T-helper 17 cell (primary cell): Measurements from ENCODE around the gene HABP4. TPM values are rescaled to one million over a fixed set of nuclear protein-coding genes. Genes with fewer than 3 reads are reported as not detected.
A peak's percentile ranks its signal among the peaks of the same experiment; 100 is the strongest.

Experiments used
- ATAC-seq: fragments of 150-1000 bp; cut with Tn5 transposase; 2 replicates; pipeline ENCODE4 v1.10.0; 2021; ENCODE audit warnings: mild to moderate bottlenecking, moderate library complexity
- DNase-seq, 3 donors: peaks; one replicate each; pipeline versions ENCODE4 v3.0.0 to v3.0.0-alpha.2; 2020 to 2021
- H3K9me3 ChIP-seq: one replicate; pipeline ENCODE4 v1.7.0; 2013; ENCODE audit warnings: low read length, mild to moderate bottlenecking; ENCODE audit not compliant: control insufficient read depth, poor library complexity, severe bottlenecking
- H3K27ac Mint-ChIP-seq: one replicate; pipeline ENCODE4 v1.8.0; 2022; ENCODE audit warnings: mild to moderate bottlenecking, moderate library complexity, mixed read lengths
- H3K27me3 Mint-ChIP-seq: one replicate; pipeline ENCODE4 v1.8.0; 2022; ENCODE audit warnings: mixed read lengths
- H3K36me3 Mint-ChIP-seq: one replicate; pipeline ENCODE4 v1.8.0; 2022; ENCODE audit warnings: low read depth, mixed read lengths
- H3K4me1 Mint-ChIP-seq: one replicate; pipeline ENCODE4 v1.8.0; 2022; ENCODE audit warnings: mild to moderate bottlenecking, mixed read lengths
- H3K4me3 Mint-ChIP-seq: one replicate; pipeline ENCODE4 v1.8.0; 2022; ENCODE audit warnings: mild to moderate bottlenecking, moderate library complexity, mixed read lengths
- total RNA-seq, 4 donors: library from RNA in 2 of 4; stranded (reverse) in 2 of 4; gene quantifications; one replicate each; pipeline ENCODE4 v1.2.3 and lab custom pipeline; 2022 to 2026

Gene HABP4
- total RNA-seq, 2 donors from 2014 or later: 16.6 to 21.3 TPM

DNA sequence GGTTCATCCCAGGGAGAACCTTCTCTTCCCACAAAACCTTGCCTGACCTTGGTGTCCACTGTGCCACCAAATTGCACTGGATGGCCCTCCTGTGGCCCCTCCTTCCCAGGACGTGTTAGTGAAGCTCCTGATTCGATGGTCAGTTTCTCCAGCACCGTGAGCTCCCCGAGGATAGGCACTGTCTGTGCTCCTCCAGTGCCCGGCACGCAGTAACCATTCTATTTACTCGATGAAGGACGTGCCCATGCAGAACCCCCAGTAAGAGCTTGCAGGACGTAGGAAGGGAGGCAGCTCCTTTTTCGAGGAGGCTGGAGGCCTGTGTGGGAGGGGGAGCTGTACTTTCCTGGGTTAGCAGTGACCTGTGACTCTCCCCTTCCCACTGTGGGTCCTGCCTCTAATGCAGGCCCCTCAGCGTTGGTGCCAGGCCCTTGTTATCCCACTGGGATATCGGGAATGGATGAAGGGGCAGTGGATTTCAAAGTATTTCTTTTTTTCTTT, 39.6 kb downstream of the HABP4 start:
- H3K36me3 Mint-ChIP-seq: peaks cover 5% of the 10 kb centered on the region
- no peak for ATAC-seq
- DNase-seq: no peak
- H3K27me3 Mint-ChIP-seq: no peaks in the 10 kb centered on the region
- H3K4me1 Mint-ChIP-seq: peaks cover 8% of the 10 kb centered on the region
- H3K4me3 Mint-ChIP-seq: no peak overlapping the region
- no peaks in the 10 kb centered on the region for H3K9me3 ChIP-seq
- no peak overlapping the region for H3K27ac Mint-ChIP-seq

DNA sequence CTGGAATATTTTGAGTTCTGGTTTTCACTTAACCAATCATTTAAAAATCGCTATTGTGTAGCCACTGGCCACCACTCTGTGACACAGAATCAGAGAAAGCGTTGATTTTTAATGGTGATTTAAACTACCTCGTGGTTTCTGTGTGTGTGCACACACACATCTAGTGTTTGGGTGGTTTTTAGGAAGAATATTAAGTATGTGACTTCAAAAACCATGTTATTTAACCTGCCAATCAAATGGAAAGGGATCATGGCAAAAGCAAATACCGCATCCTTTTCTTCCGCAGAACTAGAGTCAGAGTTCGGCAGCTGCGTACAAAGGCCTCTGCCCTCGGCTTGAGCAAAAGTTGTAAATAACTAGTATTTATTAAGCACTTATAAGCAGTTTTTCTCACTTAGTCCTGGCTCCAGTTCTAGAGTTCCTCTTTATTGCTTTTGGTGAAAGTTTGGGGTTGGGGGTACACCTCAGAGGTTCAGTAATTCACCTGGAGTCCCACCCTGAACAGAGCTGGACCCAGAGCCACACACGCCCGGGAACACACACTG, 40.6 kb downstream of the HABP4 start:
- no peak for DNase-seq
- H3K9me3 ChIP-seq: no peaks in the 10 kb centered on the region
- H3K4me1 Mint-ChIP-seq: peaks cover 8% of the 10 kb centered on the region
- H3K27me3 Mint-ChIP-seq: no peaks in the 10 kb centered on the region
- H3K36me3 Mint-ChIP-seq: peaks cover 5% of the 10 kb centered on the region
- H3K27ac Mint-ChIP-seq: no peak overlapping the region
- no peak overlapping the region for H3K4me3 Mint-ChIP-seq
- ATAC-seq: no peak

DNA sequence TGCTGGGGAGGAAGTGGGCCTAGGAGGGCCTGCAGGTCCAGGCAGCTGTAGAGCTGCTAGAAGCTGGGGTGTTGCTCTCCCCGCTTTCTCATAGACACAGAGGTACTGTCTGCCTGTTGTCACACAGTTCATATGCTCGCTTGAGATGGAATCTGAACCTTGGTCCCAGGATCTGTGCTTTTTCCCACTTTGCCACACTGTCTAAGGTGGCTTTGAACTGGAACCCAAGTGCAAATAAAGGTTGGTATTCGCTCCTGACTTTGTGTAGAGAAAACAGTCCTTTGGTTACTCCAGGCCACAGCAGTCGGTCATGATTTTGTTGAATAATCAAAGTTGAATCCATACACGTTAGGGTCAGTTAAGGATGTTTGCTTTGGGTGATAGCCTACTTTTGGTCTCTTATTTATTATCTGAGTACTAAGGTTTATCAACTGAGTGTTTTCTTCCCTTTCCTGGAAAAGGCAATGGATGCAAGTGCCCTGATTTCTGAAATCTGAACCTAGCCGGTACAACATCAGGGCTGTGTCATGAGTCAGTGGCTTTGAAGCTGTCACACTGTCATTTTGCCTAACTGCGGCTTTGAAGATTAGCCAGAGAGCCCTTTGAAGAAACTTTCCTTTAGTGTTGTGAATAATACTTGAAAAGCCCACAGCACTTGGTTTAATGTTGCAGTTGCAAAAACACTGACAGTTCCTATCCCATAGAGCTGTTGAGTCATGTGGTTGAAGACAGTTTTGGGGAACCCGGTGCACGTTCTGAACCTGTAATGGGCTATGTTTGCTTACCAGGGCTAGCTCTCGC, 41.3 kb downstream of the HABP4 start:
- H3K27ac Mint-ChIP-seq: peak overlapping the region; percentile 78
- peaks cover 3% of the 10 kb centered on the region for H3K36me3 Mint-ChIP-seq
- no peak for DNase-seq
- H3K4me1 Mint-ChIP-seq: peaks cover 8% of the 10 kb centered on the region
- no peaks in the 10 kb centered on the region for H3K27me3 Mint-ChIP-seq
- H3K9me3 ChIP-seq: no peaks in the 10 kb centered on the region
- no peak overlapping the region for H3K4me3 Mint-ChIP-seq
- peak; percentile 39 for ATAC-seq

GRCh38 chr9:96491880-96492525, 42.0 kb downstream of the HABP4 start:
- Mint-ChIP-seq H3K4me1 (peaks cover 8% of the 10 kb centered on the region), H3K36me3 (peaks cover 3% of the 10 kb centered on the region), H3K4me3 (no peak overlapping the region), H3K27me3 (no peaks in the 10 kb centered on the region), H3K27ac (peak overlapping the region; percentile 78)
- no peaks in the 10 kb centered on the region for H3K9me3 ChIP-seq
- DNase-seq: no peak
- ATAC-seq: no peak

DNA sequence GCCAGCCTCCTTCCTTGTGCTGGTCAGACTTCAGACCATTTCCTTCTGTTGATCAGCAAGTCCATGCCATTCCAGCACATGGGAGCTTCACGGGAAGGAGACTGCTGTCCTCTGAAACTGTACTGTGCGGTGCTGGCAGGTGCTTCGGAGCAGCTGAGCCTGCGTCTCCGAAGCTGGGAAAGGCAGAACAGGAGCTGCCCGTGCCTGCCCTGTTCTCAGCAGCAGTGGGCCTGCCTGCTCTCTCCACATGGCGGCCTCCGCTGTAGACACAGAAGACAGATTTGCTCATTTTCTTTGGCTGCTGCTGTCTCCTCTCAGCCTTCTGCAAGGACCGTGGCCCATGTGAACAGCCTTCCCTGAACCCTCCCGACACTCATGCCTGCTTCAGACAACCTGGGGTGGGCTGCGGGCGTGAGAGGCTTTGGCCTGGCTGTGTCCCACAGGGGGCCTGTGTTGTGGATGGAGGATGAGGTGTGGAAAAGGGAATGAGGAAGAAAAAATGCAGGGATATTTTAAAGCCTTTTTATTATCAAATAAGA, 43.1 kb downstream of the HABP4 start:
- DNase-seq (no peak), ATAC-seq (no peak)
- Mint-ChIP-seq H3K4me1 (peaks cover 8% of the 10 kb centered on the region), H3K36me3 (peaks cover 3% of the 10 kb centered on the region), H3K27me3 (no peaks in the 10 kb centered on the region), H3K27ac (peak overlapping the region; percentile 43), H3K4me3 (no peak overlapping the region)
- H3K9me3 ChIP-seq: no peaks in the 10 kb centered on the region

DNA sequence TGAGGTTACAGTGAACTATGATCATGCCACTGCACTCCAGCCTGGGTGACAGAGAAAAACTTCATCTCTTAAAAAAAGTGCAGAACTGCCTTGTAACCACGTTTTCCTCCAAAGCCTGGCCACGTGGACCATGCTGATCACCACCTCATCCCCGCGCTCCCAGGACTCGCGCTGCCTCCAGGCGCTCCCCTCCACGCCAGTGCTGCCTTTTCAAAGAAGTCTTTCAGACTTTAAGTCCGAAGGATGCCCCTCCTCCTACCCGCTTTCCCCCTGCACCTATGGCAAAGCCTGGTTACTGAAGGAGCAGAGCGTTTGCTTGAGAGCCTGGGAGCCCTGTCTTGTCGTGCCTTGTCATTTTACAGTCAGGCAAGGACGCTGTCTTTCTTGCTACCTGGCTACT, 43.8 kb downstream of the HABP4 start:
- ATAC-seq (no peak), DNase-seq (no peak)
- H3K4me1 Mint-ChIP-seq: peaks cover 8% of the 10 kb centered on the region
- no peaks in the 10 kb centered on the region for H3K9me3 ChIP-seq
- H3K27ac Mint-ChIP-seq: no peak overlapping the region
- no peaks in the 10 kb centered on the region for H3K27me3 Mint-ChIP-seq
- no peak overlapping the region for H3K4me3 Mint-ChIP-seq
- H3K36me3 Mint-ChIP-seq: peaks cover 3% of the 10 kb centered on the region

DNA sequence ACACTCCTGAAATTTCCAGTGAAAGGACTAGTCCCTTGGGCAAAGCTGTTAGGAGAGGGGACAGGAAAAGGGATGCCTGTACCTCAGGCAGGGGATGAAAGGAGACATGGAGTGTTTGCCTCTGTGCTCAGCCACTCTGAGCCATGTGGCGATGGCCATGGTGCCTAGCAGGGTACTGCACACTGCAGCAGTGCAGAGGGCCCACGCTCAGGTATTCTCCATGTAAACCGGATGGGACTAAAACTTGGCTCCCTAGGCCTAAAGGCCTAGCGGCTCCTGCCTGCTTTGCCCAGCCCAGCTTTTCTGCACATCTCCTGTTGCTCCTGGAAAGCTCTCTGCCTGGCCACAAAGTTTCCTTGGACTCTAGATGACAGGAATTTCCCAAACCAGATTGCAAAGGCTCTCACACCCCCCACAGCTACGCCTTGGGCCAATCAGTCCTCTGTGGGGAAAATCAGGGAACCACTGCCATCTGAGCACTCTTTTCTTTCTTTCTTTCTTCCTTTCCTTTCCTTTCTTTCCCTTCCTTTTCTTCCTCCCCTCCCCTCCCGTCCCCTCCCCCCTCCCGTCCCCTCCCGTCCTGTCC, 44.3 kb downstream of the HABP4 start:
- no peak for ATAC-seq
- H3K27ac Mint-ChIP-seq: no peak overlapping the region

DNA sequence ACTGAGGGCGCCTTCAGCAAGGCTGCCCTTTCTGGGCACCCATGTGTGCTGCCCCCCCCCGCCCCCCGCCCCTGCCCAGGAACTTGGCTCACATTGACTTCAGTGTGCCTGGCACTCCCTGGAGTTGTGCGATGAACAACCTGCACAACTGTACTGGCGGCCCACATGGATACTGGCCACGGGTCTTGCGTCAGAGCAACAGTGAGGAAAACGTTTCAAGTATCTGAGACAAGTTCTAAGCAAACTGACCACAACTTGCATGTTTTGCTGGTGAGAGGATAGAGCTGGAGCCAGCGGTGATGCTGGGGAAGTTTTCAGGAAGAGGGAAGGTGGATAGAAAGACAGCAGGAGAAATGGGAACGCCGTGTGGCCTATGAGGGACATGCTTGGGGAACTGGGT, 45.4 kb downstream of the HABP4 start:
- no peaks in the 10 kb centered on the region for H3K27me3 Mint-ChIP-seq
- H3K9me3 ChIP-seq: no peaks in the 10 kb centered on the region
- ATAC-seq (no peak), DNase-seq (no peak)
- H3K4me1 Mint-ChIP-seq: peaks cover 6% of the 10 kb centered on the region
- H3K36me3 Mint-ChIP-seq: no peaks in the 10 kb centered on the region
- no peak overlapping the region for H3K4me3 Mint-ChIP-seq
- H3K27ac Mint-ChIP-seq: no peak overlapping the region

More for the DNA sequence above, 44.3 kb downstream of the HABP4 start:
- DNase-seq: no peak
- no peaks in the 10 kb centered on the region for H3K9me3 ChIP-seq
- H3K4me1 Mint-ChIP-seq: peaks cover 8% of the 10 kb centered on the region
- no peak overlapping the region for H3K4me3 Mint-ChIP-seq
- H3K27me3 Mint-ChIP-seq: no peaks in the 10 kb centered on the region
- H3K36me3 Mint-ChIP-seq: peaks cover 3% of the 10 kb centered on the region

DNA sequence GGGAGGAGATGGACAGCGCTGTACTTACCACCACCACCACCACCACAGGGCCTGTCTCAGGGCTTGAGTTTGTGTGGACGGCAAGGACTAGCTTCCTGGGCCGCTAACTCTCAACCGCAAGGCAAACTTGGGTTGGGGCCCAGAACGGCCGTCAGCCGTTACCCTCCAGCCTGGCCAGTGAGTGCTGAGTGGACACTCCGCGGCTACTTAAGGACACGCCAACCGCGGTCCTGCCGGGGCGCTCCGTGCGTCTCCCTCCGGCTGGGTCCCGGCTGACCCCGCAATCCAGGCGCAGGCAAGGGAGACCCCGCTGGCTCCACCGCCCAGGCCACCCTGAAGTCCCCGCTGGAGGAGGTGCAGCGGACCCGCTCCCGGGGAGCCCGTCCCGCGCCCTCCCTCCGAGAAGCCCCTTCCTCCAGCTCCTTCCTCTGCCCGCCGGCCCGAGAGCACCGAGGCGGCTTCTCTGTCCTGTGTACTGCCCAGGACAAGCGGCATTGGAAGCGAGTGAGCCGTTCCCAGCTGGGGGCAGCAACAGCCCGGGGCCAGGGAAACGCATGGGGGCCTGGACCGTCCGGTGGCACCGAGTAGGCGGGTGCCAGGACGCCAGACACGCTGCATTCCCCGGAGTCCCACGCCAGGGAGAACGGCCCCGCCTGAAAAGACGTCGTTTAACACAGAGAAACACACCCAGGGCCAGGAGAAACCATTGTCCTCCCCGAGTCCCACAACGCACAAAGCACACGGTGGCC, 46.6 kb downstream of the HABP4 start:
- no peaks in the 10 kb centered on the region for H3K9me3 ChIP-seq
- peaks cover 8% of the 10 kb centered on the region for H3K4me1 Mint-ChIP-seq
- no peak overlapping the region for H3K4me3 Mint-ChIP-seq
- H3K36me3 Mint-ChIP-seq: no peaks in the 10 kb centered on the region
- ATAC-seq: no peak
- DNase-seq: no peak
- H3K27me3 Mint-ChIP-seq: no peaks in the 10 kb centered on the region
- H3K27ac Mint-ChIP-seq: no peak overlapping the region

DNA sequence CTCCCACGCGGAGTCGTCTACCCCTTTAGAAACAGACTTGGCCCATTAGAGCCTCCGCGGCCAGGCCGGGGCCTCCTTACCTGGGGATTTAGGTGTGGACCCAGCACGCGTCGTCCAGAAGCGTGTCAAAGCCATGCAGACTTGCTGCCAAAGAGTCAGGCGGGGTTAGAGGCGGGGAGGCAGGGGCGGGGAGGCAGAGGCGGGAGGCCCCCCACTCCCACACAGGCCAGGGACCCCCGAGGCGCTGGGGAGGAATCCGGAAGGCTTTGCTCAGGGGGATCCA, 47.1 kb downstream of the HABP4 start:
- no peaks in the 10 kb centered on the region for H3K36me3 Mint-ChIP-seq
- peaks cover 6% of the 10 kb centered on the region for H3K4me1 Mint-ChIP-seq
- H3K27me3 Mint-ChIP-seq: no peaks in the 10 kb centered on the region
- H3K27ac Mint-ChIP-seq: no peak overlapping the region
- no peaks in the 10 kb centered on the region for H3K9me3 ChIP-seq
- H3K4me3 Mint-ChIP-seq: no peak overlapping the region
- no peak for DNase-seq
- ATAC-seq: no peak

- Mint-ChIP-seq H3K27ac (peak overlapping the region; percentile 9), H3K36me3 (peaks cover 3% of the 10 kb centered on the region), H3K4me1 (peaks cover 4% of the 10 kb centered on the region), H3K4me3 (no peak overlapping the region), H3K27me3 (no peaks in the 10 kb centered on the region)
- DNase-seq (no peak), ATAC-seq (no peak)
- no peaks in the 10 kb centered on the region for H3K9me3 ChIP-seq
Observed at GRCh38 chr9:96498796-96499195, 48.8 kb downstream of the HABP4 start.

GRCh38 chr9:96499257-96499656, 49.3 kb downstream of the HABP4 start:
- Mint-ChIP-seq H3K36me3 (peaks cover 3% of the 10 kb centered on the region), H3K4me3 (no peak overlapping the region), H3K27me3 (no peaks in the 10 kb centered on the region), H3K4me1 (peaks cover 2% of the 10 kb centered on the region), H3K27ac (peak overlapping the region; percentile 9)
- no peak for ATAC-seq
- DNase-seq: no peak
- no peaks in the 10 kb centered on the region for H3K9me3 ChIP-seq
